HCEC 1CT (cell line): Measurements from ENCODE around the gene MYF5.

Experiments
- DNase-seq: peaks from one replicate; pipeline ENCODE4 v3.0.0-alpha.2; 2017

Gene MYF5

GRCh38 chr12:80708259-80708974, 8.3 kb upstream of the MYF5 start:
- no peak for DNase-seq

- no peak for DNase-seq
Observed at GRCh38 chr12:80708975-80709328, 7.8 kb upstream of the MYF5 start.

- DNase-seq: no peak
Observed at GRCh38 chr12:80709811-80710726, 6.6 kb upstream of the MYF5 start.

DNA sequence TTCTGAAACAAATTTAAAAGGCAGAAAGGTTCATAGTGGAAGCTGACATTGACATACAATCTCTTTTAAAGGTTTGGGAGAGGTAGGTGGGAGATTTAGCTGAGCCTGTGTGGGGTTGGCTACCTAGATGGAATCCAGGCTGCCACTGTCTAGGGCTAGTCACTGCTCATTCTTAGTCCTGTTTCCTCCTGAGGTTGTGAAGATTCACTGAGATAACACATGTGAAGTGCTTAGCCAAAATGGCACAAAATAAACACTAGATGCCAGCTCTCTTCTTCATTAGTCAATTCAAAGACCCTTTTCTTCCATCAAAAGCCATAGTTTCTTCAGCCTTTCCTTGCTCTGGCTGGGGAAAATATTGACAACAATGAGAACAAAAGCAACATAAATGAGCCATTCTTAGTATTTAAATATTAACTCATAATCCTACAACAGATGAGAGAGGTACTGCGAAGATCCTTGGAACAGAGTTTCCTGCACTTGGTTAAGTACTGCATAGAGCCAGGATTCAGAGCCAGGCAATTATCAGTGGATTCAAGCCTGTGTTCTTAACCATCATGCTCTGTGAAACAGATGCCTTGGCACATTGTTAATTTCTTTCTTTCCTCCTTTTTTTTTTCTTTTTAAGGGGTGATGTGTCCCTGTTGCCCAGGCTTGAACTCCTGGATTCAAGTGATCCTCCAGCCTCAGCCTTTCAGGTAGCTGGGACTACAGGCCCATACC, 5.8 kb upstream of the MYF5 start:
- no peak for DNase-seq

DNA sequence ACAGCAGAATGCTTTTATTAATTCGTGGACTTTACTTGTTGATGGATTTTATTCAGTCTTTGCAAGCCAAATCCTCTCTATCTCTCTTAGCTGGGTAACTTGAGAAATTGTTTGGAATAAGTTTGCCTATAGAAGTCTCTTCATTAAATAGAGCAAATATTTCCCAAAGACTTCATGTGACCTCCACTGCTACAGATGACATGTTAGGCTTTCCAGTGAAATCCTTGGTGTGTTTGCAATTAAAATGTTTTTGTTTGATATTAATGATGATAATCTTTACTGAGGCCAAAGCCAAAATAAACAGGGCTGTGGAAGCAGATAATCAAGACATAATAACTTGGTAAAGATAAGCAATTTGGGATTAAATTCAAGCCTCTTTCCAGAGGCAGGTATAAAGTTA, 4.8 kb upstream of the MYF5 start:
- DNase-seq: no peak

DNA sequence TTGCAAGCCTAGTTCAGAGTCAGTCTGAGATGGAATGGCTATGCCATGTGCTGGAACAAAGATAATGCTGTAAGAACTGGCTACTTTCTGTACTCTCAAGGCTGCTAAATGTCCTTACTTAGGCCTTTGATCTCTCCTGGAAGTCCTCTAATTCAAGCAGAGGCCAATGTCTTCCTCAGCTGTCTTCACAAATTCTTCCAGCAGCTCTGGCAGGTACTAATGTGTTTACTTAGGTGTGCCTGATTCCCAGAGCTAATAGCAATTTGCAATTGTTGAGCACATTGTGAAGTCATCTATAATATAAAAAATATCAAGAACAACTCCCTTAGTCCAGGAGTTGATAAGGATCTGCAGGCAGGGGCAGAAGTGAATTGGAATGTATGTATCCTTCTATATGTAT, 3.8 kb upstream of the MYF5 start:
- DNase-seq: no peak

- no peak for DNase-seq
Observed at GRCh38 chr12:80713419-80713818, 3.3 kb upstream of the MYF5 start.

- no peak for DNase-seq
Observed at GRCh38 chr12:80714055-80714454, 2.7 kb upstream of the MYF5 start.

DNA sequence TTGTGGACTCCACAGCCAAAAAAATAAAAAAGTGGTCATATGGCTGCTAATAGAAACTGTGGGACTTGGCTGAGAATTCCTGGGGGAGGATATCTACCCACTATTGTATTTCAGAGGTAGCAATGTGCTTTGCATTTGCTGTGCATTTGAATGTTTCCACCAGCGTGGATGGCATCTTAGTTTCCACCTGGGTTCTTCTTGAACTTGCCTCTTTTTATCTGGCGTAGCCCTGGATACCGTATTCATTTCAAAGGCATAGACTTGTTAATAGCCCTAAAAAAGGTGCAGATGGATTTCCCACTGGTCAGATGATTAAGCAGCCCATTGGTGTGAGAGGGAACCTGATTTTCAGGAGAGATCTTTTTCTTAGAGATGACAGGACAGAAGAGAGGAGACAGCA, 1.9 kb upstream of the MYF5 start:
- DNase-seq: no peak

DNA sequence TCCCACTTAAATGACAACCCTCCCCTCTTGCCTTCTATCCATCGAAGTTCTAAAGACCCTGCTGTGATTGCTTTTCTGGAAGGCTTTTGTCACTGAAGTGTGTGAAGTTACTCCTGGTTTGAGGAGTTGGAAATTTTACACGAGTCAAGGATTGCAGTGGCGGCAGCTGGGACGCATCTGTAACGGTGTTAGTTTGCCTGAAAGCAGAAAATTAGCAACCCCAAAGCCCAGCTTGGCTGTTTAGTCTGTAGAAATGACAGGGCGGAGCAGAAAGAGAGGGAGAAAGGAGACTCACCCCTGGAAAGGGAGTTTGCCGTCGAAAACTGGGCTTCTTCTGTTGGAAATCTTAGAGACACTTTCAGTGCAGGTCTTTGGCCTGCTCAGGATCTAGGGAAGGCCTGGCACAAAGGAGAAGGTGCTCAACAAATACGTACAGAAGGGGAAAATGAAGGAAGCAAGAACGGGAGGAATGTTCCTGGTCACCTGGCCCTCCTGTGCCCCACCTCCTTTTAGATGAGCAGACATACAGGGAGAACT, 931 bp upstream of the MYF5 start:
- DNase-seq: no peak

- DNase-seq: no peak
Observed at GRCh38 chr12:80717856-80718255, 1.1 kb downstream of the MYF5 start.

DNA sequence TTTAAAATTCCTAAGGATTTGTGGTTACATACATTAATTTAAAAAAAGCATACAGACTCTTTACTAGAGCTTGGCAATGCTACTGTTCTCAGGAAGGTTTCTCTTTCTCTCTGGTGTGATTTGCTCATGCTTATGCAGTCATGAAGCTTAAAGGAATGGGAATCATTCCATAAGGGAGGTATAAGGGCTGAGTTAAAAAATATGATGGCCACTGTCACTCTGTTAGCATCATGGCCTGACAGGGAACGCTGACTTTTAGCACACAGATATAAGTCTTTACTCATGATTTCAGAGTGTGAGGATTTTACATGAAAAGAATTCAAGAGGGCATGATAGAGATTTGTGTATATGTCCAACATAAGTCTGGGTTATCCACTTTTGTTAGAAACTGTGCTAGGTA, 3.8 kb downstream of the MYF5 start:
- DNase-seq: no peak

- DNase-seq: no peak
Observed at GRCh38 chr12:80721326-80721725, 4.6 kb downstream of the MYF5 start.

DNA sequence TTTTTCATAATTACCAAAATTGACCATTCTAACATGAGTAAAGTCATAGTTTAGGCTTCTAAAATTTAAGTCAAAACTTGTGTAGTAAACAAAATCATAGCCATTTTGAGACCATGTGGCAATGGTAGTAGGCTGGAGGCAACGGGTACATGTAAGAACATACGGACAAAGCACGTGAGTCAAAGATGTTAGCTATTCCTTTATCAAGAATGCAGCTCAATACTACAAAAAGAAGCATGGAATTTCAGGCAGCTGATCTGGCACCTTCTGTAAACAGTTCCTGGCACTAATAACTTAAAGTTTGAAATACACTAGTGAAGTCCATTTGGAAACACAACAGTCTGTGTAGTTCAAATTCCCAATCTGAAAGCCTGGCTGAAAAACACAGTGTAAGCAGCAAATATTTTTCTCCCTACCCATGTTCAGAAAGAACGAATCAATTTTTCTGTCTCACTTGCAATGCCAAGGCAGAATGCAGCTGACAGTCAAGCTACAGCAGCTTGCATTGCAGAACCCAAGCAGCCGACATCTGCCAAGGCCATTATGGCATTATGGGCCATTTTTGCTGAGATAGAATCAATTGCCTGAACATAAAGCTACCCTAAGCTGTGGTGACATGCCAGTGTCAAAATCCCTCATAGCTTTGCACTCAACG, 29.3 kb downstream of the MYF5 start:
- no peak for DNase-seq

- DNase-seq: no peak
Observed at GRCh38 chr12:80747800-80748199, 31.1 kb downstream of the MYF5 start.

- DNase-seq: no peak
Observed at GRCh38 chr12:80749456-80749855, 32.7 kb downstream of the MYF5 start.

DNA sequence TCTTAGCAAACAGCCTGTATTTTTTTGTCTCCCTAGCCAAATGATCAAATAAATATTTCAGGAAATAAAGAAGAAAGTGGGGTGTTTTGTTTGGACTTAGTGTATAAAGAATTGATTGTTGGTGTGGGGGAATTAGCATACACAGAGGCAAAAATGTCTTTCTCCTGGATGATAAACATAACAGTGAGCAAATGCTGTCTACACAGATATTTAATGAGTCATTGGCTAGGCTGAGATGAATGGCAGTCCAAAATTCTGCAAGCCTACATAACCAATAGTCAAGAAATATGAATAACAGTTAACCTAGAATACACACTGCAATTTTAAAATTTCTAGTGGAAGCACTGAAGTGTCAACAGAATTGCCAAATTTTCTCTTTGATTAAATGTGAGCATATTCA, 35.8 kb downstream of the MYF5 start:
- peak; percentile 54 for DNase-seq

DNA sequence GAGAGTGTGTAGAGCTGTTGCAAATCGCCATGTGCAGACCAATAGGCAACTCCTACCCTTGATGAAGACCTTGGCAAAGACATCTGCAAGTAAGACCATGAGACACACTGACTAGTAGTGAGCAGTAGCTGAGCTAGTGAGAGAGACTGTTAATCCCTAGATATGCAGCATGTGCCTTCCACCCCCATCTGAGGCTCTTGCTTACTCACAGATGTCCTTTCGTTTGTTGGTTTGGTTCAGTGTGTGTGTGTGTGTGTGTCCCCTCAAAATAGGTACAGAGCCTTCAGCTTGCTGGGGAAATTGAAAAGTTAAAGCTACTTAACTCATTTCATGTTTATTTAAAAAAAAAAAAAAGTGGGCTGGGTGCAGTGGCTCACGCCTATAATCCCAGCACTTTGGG, 37.6 kb downstream of the MYF5 start:
- no peak for DNase-seq

DNA sequence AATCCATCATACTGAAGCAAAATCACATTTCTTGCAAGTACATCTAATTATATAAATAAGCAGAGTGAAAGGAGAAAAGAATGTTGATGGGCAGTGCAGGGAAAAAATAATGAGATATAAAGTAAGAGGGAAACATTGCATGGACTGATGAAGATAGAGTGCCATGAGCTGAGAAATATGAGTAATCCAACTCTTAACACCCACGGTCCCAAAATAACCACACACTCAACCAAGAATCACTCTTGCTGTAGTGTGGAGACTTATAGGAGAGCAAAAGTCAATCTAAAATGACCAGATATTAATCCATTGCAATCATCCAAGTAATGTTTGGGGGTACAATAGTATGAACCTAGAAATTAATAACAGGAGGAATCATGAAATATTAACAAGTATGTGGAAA, 40.2 kb downstream of the MYF5 start:
- peak; percentile 63 for DNase-seq

GRCh38 chr12:80761838-80762237, 45.1 kb downstream of the MYF5 start:
- peak; percentile 92 for DNase-seq

DNA sequence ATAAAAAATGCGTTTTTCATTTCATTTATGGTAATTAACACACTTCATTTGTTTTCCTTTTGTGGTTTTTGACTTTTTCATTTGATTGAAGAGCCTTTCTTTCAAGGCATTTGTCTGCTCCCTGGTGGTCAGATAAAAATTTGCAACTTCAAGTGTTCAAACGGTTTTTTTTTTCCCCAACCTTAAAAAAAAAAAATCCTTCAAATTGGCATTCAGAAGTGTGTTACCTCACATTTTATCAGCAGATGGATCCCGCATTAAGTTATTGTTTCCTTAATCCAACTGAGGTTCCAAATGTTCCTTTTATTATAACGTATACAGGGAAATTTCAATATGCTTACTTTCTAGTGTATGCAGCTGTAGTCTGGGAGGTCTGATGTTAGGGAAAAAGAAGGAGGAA, 47.2 kb downstream of the MYF5 start:
- peak; percentile 60 for DNase-seq

GRCh38 chr12:80766210-80766609, 49.5 kb downstream of the MYF5 start:
- no peak for DNase-seq

- DNase-seq: no peak
Observed at GRCh38 chr12:80766897-80767296, 50.2 kb downstream of the MYF5 start.
